KMS-11 (cell line): Measurements from ENCODE around the gene XYLT2.

Experiments
- H2AFZ ChIP-seq: fragments of 200-600 bp; sonication (generic); 2 replicates; pipeline ENCODE4 v1.6.1; 2016; ENCODE audit warnings: antibody characterized with exemption, mixed run types, low read depth
- H3K27ac ChIP-seq: fragments of 200-600 bp; sonication (generic); 2 replicates; pipeline ENCODE4 v1.6.1; 2016; ENCODE audit warnings: mild to moderate bottlenecking, mixed run types
- H3K27me3 ChIP-seq: fragments of 200-600 bp; sonication (generic); 2 replicates; pipeline ENCODE4 v1.6.1; 2017; ENCODE audit warnings: mild to moderate bottlenecking, low read depth, mixed run types, moderate library complexity; ENCODE audit not compliant: insufficient read depth
- H3K36me3 ChIP-seq: fragments of 200-600 bp; sonication (generic); 2 replicates; pipeline ENCODE4 v1.6.1; 2017; ENCODE audit warnings: mild to moderate bottlenecking, mixed run types; ENCODE audit not compliant: insufficient read depth
- H3K4me1 ChIP-seq: fragments of 200-600 bp; sonication (generic); 2 replicates; pipeline ENCODE4 v1.6.1; 2016; ENCODE audit warnings: mild to moderate bottlenecking, low read depth, mixed run types; ENCODE audit not compliant: poor library complexity, severe bottlenecking
- H3K4me2 ChIP-seq: fragments of 200-600 bp; sonication (generic); 2 replicates; pipeline ENCODE4 v1.7.0; 2016; ENCODE audit warnings: mild to moderate bottlenecking, mixed run types
- H3K4me3 ChIP-seq: fragments of 200-600 bp; sonication (generic); IDR thresholded peaks from 2 replicates; pipeline ENCODE4 v1.6.1; 2017; ENCODE audit warnings: low read depth, low read length, mixed read lengths; ENCODE audit not compliant: insufficient read depth
- H3K79me2 ChIP-seq: fragments of 200-600 bp; sonication (generic); 2 replicates; pipeline ENCODE4 v1.6.1; 2016; ENCODE audit warnings: low read depth, mixed run types; ENCODE audit not compliant: insufficient read depth
- H3K9ac ChIP-seq: fragments of 200-600 bp; sonication (generic); 2 replicates; pipeline ENCODE4 v1.6.1; 2016; ENCODE audit warnings: mild to moderate bottlenecking, mixed run types
- H4K20me1 ChIP-seq: fragments of 200-600 bp; sonication (generic); 2 replicates; pipeline ENCODE4 v1.6.1; 2016; ENCODE audit warnings: mild to moderate bottlenecking, mixed run types; ENCODE audit not compliant: insufficient read depth
- TF ChIP-seq, protein P1 (sequence below): fragments of 200-600 bp; sonication (generic); conservative IDR thresholded peaks from 2 replicates; pipeline ENCODE4 v1.6.1; 2017; ENCODE audit warnings: low read depth, mild to moderate bottlenecking, antibody characterized with exemption, low read length, moderate library complexity, mixed read lengths

Gene XYLT2

DNA sequence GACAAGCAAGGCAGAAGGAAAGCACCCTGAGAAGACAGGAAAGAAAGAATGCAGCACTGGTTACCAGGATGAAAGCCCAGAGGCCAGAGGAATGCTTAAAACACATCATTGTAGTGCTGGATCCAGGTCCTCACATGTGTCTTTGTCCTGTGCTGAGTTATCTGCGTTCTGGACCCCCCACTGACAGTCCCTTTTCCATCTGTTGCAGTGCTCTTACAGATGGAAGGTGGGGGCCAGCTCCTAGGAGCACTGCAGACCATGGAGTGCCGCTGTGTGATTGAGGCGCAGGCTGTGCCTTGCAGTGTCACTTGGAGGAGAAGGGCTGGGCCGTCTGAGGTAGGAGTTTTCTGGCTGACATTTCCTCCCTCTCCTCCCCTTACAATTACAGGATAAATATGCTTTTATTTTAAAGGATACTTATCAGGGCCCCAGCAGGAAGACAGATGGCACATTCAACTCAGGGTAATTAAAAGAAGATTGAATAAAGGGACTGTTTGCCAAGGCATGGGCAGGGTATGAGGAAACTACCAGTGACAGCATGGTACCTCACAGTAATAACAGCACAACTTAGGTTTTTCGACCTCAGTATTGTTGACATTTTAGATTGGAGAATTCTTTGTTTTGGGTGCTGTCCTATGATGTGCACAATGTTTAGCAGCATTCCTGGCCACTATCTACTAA is 30.1 kb downstream of the XYLT2 start:
- Histone ChIP-seq H3K9ac (no peak overlapping the region), H2AFZ (no peak overlapping the region), H4K20me1 (no peaks in the 10 kb centered on the region), H3K4me2 (no peak overlapping the region), H3K4me3 (no peak overlapping the region), H3K4me1 (peaks cover 15% of the 10 kb centered on the region), H3K36me3 (no peaks in the 10 kb centered on the region), H3K27me3 (no peaks in the 10 kb centered on the region), H3K79me2 (peaks cover 23% of the 10 kb centered on the region), H3K27ac (no peak overlapping the region)
- TF ChIP-seq, protein P1, sequence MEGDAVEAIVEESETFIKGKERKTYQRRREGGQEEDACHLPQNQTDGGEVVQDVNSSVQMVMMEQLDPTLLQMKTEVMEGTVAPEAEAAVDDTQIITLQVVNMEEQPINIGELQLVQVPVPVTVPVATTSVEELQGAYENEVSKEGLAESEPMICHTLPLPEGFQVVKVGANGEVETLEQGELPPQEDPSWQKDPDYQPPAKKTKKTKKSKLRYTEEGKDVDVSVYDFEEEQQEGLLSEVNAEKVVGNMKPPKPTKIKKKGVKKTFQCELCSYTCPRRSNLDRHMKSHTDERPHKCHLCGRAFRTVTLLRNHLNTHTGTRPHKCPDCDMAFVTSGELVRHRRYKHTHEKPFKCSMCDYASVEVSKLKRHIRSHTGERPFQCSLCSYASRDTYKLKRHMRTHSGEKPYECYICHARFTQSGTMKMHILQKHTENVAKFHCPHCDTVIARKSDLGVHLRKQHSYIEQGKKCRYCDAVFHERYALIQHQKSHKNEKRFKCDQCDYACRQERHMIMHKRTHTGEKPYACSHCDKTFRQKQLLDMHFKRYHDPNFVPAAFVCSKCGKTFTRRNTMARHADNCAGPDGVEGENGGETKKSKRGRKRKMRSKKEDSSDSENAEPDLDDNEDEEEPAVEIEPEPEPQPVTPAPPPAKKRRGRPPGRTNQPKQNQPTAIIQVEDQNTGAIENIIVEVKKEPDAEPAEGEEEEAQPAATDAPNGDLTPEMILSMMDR = no peak

DNA sequence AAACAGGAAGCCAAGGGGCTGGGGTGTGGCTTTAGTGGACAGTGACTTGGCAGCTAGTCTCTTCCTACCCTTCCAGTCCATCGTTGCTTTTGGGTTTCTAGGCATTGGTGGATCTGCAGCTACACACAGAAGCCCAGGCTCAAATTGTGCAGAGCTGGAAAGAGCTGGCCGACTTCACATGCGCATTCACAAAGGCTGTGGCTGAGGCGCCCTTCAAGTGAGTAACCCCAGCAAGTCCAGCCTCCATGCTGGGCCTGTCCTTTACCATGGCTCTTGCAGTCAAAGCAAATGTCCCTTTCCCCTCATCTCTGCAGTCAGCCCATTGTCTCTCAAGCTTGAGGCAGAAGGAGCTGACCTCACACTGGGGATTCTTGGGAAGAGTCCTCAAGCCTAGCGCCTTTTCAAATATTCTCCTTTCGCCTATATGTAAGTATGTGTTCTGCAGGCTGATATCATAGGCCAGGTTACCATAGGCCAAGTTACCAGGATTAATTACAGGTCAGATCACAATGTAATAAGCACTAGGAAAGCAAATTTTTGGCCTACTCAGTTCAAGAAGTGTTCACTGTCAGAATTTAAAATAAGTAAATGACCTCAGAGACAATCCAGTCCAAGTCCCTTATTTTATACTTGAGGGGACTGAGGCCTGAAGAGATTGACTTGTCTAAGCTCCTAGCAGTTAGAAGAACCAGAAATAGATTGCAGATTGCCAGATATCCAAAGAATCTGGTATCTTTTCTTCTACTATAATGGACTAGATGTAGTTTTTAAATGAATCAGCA is 33.6 kb downstream of the XYLT2 start:
- peaks cover 11% of the 10 kb centered on the region; the same call in 1 of the 2 replicates for H3K36me3 ChIP-seq
- H3K4me1 ChIP-seq = no peaks in the 10 kb centered on the region
- no peak overlapping the region for H2AFZ ChIP-seq
- H3K4me2 ChIP-seq = no peak overlapping the region
- TF ChIP-seq, protein P1 = no peak
- no peaks in the 10 kb centered on the region for H3K27me3 ChIP-seq
- no peaks in the 10 kb centered on the region for H4K20me1 ChIP-seq
- H3K4me3 ChIP-seq = no peak overlapping the region
- no peak overlapping the region; the same call in 1 of the 2 replicates for H3K27ac ChIP-seq
- no peaks in the 10 kb centered on the region for H3K79me2 ChIP-seq
- no peak overlapping the region for H3K9ac ChIP-seq

DNA sequence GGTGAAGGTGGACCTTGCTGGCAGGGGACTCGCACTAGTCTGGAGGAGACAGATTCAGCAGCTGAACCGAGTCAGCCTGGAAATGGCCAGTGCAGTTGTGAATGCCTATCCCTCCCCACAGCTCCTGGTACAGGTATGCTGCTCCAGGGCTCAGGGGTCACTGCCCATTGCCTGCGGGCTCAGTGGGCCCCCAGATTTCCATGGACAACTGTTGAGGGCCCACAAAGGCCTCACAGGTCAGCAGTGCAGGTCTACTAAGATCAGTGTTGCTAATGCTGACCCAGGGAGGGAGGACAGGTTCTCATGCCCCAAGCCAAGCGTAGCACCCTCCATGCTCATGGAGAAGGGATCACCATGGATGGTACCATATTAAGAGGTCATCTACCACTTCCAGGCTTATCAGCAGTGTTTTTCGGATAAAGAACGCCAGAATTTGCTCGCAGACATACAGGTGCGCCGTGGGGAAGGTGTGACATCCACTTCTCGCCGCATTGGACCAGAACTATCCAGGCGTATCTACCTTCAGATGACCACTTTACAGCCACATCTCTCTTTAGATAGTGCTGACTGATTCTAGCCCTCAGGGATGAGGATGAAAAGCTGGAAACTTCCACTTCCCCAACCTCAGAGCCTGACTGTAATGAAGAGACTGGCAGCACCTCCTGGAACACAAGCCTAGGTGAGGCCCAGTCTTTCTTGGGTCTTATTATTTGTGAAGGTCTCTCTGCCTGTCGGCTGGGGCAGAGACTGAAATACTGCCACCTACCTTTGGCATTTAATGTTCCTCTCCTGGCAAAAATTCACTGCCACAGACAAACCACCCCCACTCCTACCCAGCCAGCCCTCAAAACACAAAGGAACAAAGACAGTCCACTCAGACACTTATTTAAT is 34.7 kb downstream of the XYLT2 start:
- TF ChIP-seq, protein P1 = peak; percentile 46
- peaks cover 11% of the 10 kb centered on the region; the same call in 1 of the 2 replicates for H3K36me3 ChIP-seq
- no peaks in the 10 kb centered on the region for H3K4me1 ChIP-seq
- no peak overlapping the region for H3K4me2 ChIP-seq
- H3K27ac ChIP-seq = no peak overlapping the region
- H3K27me3 ChIP-seq = no peaks in the 10 kb centered on the region
- no peaks in the 10 kb centered on the region for H4K20me1 ChIP-seq
- H3K9ac ChIP-seq = no peak overlapping the region
- H3K79me2 ChIP-seq = no peaks in the 10 kb centered on the region
- H2AFZ ChIP-seq = no peak overlapping the region
- H3K4me3 ChIP-seq = no peak overlapping the region

DNA sequence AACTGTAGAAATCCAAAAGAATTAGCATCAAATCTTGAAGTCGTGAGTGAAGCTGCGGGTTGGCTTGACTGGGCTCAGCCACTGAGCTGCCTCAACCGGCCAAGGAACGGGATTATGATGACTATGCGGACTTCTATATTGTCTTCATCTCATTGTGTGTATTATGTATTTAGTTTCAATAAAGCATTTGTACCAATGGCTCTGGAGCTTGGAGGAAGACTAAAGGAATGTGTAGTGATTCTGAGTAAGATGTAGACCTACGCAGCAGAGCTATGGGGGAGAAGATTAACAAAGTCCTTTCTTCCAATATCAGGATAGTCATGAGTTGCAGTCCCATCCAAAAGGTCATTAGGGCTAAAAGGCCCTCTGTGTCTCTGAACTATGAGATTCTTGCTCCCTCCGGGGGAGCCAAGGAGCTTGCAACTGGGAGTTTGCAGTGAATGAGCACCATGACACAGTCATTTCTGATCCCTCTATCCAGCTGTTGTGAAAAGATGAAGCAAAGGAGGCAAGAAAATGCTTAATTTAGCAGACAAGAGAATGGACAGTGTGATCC is 35.4 kb downstream of the XYLT2 start:
- no peak overlapping the region for H3K9ac ChIP-seq
- H3K4me2 ChIP-seq = no peak overlapping the region
- no peak overlapping the region for H3K27ac ChIP-seq
- no peaks in the 10 kb centered on the region for H3K4me1 ChIP-seq
- TF ChIP-seq, protein P1 = 0 out of 2 replicates have a peak, but pooled peaks have one; percentile 14
- H4K20me1 ChIP-seq = no peaks in the 10 kb centered on the region
- H3K27me3 ChIP-seq = no peaks in the 10 kb centered on the region
- no peaks in the 10 kb centered on the region for H3K79me2 ChIP-seq
- H3K4me3 ChIP-seq = no peak overlapping the region
- peaks cover 13% of the 10 kb centered on the region; the same call in 1 of the 2 replicates for H3K36me3 ChIP-seq
- H2AFZ ChIP-seq = no peak overlapping the region
